Mesodermal cell (in vitro differentiated cells): ENCODE measurements around the gene TGIF2.

Experiments
- H3K27ac ChIP-seq: 2 replicates; pipeline ENCODE4 v1.7.0; 2013; ENCODE audit warnings: mild to moderate bottlenecking, low read depth, low read length, moderate library complexity; ENCODE audit not compliant: severe bottlenecking
- H3K36me3 ChIP-seq: 2 replicates; pipeline ENCODE4 v1.7.1; 2013; ENCODE audit warnings: mild to moderate bottlenecking, low read length, moderate library complexity; ENCODE audit not compliant: control insufficient read depth, insufficient read depth
- H3K4me1 ChIP-seq: one replicate; pipeline ENCODE4 v1.7.1; 2013; ENCODE audit warnings: mild to moderate bottlenecking, low read length; ENCODE audit not compliant: insufficient read depth, control insufficient read depth, poor library complexity, severe bottlenecking
- H3K4me3 ChIP-seq: 2 replicates; pipeline ENCODE4 v1.7.0; 2013; ENCODE audit warnings: low read length, control low read depth, mild to moderate bottlenecking; ENCODE audit not compliant: insufficient read depth, poor library complexity, severe bottlenecking; ENCODE audit errors: extremely low read depth
- H3K9me3 ChIP-seq: 2 replicates; pipeline ENCODE4 v1.7.1; 2013; ENCODE audit warnings: mild to moderate bottlenecking, low read length, moderate library complexity; ENCODE audit not compliant: control insufficient read depth
- WGBS, 2 experiments: methylation state at CpG; one replicate each; pipeline ENCODE4 v1.1.5; 2013; ENCODE audit warnings: missing lambda C conversion rate in 2 of 2; ENCODE audit not compliant: insufficient coverage in 2 of 2; 5-methylcytosine and 5-hydroxymethylcytosine counted together

TGIF2 gene

GRCh38 chr20:36569847-36570429 is 3.5 kb upstream of the TGIF2 start:
- Histone ChIP-seq H3K36me3 (no peaks in the 10 kb centered on the region), H3K9me3 (peaks cover 8% of the 10 kb centered on the region), H3K4me3 (no peak overlapping the region), H3K4me1 (peaks cover 17% of the 10 kb centered on the region), H3K27ac (peak overlapping the region; percentile 10)
- 61 to 74% methylated on average over 5 to 7 of the region's 7 CpGs for WGBS, 2 experiments

DNA sequence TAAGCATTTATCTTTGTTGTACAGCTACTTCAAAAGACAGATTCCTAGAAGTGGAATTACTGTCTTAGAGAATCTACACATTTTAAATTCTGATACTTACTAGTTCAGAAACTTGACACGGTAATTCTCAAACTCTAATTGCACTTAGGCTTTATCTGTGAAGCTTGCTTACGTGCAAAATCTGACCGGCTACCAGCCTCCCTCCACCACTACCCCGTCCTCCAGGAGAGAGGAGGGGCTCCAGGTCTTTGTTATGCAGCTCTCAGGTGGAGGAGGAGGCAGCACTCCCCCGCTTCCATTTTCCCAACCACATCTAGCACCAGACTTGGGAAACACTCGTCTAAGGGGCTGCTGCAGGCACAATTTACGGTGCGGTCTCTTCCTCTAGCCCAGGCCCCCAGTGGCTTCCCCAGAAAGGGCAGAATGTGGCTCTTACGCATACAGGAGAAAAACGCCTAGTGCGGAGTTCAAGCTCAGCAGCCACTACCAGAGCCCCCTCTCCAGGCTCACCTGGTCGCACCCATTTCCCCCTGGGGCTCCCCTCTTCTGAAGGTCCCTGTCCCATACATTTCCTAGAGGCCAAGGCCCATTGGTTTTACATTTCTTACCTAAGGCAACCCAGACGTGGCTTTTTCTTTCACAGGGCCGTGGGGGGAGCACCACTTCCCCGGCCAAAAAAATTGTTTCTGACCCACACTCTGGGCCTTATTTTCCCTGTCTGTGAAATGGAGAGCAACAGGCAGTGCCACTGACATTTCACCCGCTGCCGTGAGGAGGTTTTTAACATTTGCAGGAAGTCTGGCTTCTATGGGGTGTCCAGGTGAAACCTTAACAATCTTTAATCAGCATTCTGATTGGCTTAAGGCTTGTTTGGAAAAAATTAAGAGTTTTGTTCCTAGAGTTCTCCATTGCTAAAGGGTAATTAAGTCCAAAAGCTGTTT is 1.6 kb upstream of the TGIF2 start:
- H3K27ac ChIP-seq, result peak overlapping the region; percentile 93
- WGBS, 2 experiments, result 12 to 16% methylated on average over 12 to 13 of the region's 17 CpGs
- peaks cover 21% of the 10 kb centered on the region for H3K4me1 ChIP-seq
- peaks cover 7% of the 10 kb centered on the region for H3K36me3 ChIP-seq
- H3K4me3 ChIP-seq, result peak overlapping the region; percentile 97
- H3K9me3 ChIP-seq, result no peaks in the 10 kb centered on the region

GRCh38 chr20:36572701-36573102 is 695 bp upstream of the TGIF2 start:
- WGBS, 2 experiments, result 6 to 9% methylated on average over 19 to 20 of the region's 20 CpGs
- H3K27ac ChIP-seq, result peak overlapping the region; percentile 93
- peaks cover 13% of the 10 kb centered on the region for H3K36me3 ChIP-seq
- H3K9me3 ChIP-seq, result no peaks in the 10 kb centered on the region
- peaks cover 21% of the 10 kb centered on the region for H3K4me1 ChIP-seq
- peak overlapping the region; percentile 97 for H3K4me3 ChIP-seq

GRCh38 chr20:36573798-36574365 is 485 bp downstream of the TGIF2 start:
- peak overlapping the region; percentile 91 for H3K27ac ChIP-seq
- peak overlapping the region; percentile 97 for H3K4me3 ChIP-seq
- peaks cover 25% of the 10 kb centered on the region for H3K36me3 ChIP-seq
- H3K4me1 ChIP-seq, result peaks cover 21% of the 10 kb centered on the region
- H3K9me3 ChIP-seq, result no peaks in the 10 kb centered on the region
- 0 to 1% methylated on average over 24 to 26 of the region's 53 CpGs for WGBS, 2 experiments

DNA sequence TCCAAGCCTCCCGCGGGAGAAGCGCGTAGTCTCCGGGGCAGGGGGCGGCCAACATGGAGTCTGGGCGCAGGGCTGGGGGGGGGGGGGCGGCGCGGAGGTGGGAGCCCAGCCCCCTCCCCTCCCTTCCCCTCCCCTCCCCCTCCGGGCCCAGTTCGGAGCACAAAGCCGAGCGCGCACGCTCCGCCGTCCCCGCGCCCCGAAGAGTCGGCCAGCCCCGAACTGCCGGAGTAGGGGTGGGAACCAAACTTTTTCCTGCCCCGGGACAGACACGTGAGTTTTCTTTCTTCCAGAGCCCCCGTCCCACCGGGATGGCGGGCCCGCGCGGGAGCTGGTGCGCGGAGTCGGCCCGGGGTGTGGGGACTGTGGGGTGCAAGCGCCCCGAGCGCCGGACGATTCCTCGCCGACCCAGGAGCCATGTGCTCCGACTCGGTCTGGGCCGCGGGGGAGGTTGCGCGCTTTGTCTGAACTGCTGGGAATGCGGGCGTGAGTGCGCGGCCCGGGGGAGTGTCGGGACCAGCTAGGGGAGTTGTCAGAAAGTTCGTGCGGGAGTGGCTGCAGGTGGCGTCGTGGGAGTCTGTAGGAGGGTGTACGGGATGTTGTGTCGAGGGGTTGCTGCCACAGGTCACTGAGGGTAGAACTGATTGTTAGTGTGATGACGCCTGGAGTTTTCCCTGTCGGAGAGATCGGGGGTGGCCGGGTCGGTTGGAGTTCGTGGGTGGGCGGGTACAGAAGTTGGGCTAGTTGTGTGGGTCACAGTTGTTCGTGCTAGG is 1.2 kb downstream of the TGIF2 start:
- Histone ChIP-seq H3K9me3 (no peaks in the 10 kb centered on the region), H3K4me1 (peaks cover 21% of the 10 kb centered on the region), H3K36me3 (peaks cover 30% of the 10 kb centered on the region), H3K27ac (peak overlapping the region; percentile 91), H3K4me3 (peak overlapping the region; percentile 97)
- WGBS, 2 experiments, result 1 to 2% methylated on average over 30 to 47 of the region's 69 CpGs

GRCh38 chr20:36576081-36576445 is 2.7 kb downstream of the TGIF2 start:
- Histone ChIP-seq H3K4me1 (peaks cover 14% of the 10 kb centered on the region), H3K27ac (no peak overlapping the region), H3K9me3 (no peaks in the 10 kb centered on the region), H3K4me3 (no peak overlapping the region), H3K36me3 (peaks cover 46% of the 10 kb centered on the region)
- 90 to 100% methylated on average over 1 of the region's 1 CpG for WGBS, 2 experiments

DNA sequence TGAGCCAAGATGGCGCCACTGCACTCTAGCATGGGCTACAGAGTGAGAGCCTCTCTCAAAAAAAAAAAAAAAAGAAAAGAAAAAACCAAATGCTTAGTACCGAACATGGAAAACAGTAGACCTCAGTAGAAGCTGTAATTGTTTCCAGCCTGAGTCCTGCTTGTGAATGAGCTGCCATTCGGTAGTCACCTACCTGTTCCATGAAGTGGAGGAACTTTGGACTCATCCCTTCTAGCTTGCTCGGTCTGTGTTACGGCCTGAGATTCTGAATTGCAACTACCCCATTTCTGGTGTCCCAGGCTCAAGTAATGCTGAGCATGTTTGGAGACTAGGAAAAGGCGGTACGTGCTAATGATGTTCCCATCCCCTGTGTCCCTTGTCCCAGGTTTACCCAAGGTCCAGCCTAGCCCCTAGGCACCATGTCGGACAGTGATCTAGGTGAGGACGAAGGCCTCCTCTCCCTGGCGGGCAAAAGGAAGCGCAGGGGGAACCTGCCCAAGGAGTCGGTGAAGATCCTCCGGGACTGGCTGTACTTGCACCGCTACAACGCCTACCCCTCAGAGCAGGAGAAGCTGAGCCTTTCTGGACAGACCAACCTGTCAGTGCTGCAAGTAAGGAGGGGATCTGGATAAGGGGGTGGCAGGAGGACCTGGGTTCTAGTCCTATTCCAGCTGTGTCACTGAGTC is 5.1 kb downstream of the TGIF2 start:
- no peak overlapping the region for H3K27ac ChIP-seq
- no peak overlapping the region for H3K4me3 ChIP-seq
- peaks cover 5% of the 10 kb centered on the region for H3K4me1 ChIP-seq
- 96 to 100% methylated on average over 15 of the region's 15 CpGs for WGBS, 2 experiments
- no peaks in the 10 kb centered on the region for H3K9me3 ChIP-seq
- peaks cover 67% of the 10 kb centered on the region for H3K36me3 ChIP-seq

DNA sequence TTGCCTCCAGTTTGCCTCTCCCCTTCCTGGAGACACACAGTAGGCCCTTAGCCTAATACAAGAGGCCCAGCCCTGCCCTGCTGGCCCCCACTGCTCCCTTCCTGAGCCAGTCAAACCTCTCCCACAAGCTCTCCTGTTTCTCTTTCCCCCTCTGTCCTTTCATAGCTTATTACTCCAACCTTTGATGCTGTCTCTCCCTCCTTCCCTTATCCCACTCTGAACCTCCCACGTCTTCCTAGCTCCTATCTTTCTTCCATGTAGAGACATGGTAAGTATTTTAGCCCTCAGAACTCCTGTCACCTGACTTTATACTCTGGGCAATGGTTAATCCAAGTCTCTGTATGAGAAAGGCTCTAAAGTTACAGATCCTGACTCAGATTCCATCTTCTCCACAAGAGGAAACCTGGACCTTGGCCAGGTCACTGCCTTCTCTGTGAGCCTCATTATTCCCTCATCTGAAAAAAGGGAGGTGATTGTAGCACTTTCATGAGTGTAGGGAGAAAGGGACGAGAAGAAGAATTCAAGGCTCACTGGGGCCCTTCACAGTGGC is 6.7 kb downstream of the TGIF2 start:
- no peak overlapping the region for H3K27ac ChIP-seq
- no peaks in the 10 kb centered on the region for H3K9me3 ChIP-seq
- H3K36me3 ChIP-seq, result peaks cover 68% of the 10 kb centered on the region
- WGBS, 2 experiments, result 75% methylated on average over 1 of the region's 2 CpGs; no CpG with 5 or more reads in 1 of the 2 experiments
- peaks cover 8% of the 10 kb centered on the region for H3K4me1 ChIP-seq
- no peak overlapping the region for H3K4me3 ChIP-seq

DNA sequence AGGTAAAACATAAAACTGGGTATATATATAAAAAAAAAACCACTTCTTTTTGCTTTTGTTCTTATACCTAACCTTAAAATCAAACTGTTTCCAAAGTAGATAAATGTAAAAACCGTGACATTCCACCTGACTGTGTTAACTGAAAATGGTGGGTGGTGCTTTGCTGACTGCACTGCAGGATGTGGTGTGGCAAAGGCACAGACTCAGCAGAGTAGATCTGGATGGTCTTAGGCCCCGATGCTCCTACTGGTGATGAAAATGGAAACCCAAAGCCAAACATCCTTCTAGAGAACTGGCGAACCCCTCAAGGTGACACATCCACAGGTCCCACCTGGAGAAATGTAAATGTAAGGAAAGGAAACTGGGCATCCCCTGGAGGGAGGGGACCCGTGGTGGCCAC is 8.9 kb downstream of the TGIF2 start:
- H3K4me1 ChIP-seq, result peaks cover 8% of the 10 kb centered on the region
- 96 to 100% methylated on average over 2 to 4 of the region's 4 CpGs for WGBS, 2 experiments

DNA sequence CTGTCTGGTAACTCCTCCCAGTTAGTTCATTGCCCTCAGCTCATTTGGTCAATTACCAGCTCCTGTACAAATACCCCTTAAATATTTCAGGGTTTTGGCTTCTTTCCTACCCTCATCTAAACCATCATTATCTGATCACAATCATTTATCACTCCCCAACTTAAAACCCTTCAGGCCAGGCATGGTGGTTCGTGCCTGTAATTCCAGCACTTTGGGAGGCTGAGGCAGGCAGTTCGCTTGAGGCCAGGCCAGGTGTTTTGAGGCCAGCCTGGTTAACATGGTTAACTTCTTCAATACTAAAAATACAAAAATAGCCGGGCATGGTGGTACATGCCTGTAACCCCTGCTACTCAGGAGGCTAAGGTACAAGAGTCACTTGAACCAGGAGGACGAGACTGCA is 9.4 kb downstream of the TGIF2 start:
- no peak overlapping the region for H3K4me3 ChIP-seq
- no peaks in the 10 kb centered on the region for H3K9me3 ChIP-seq
- peaks cover 63% of the 10 kb centered on the region for H3K36me3 ChIP-seq
- 86 to 88% methylated on average over 4 of the region's 4 CpGs for WGBS, 2 experiments
- peaks cover 8% of the 10 kb centered on the region for H3K4me1 ChIP-seq
- no peak overlapping the region for H3K27ac ChIP-seq

More for the DNA sequence above, 8.9 kb downstream of the TGIF2 start:
- Histone ChIP-seq H3K27ac (no peak overlapping the region), H3K36me3 (peaks cover 62% of the 10 kb centered on the region), H3K9me3 (no peaks in the 10 kb centered on the region), H3K4me3 (no peak overlapping the region)
